ENCODE results near the gene MUCL3.
"Not testable (repeated sequence)": the region's sequence is repeated elsewhere in the genome, so short reads cannot be mapped to it uniquely, and the experiment has no call there.

Gene MUCL3

GRCh38 chr6:30918670-30919069, 22.1 kb upstream of the MUCL3 start:
- H3K4me3 ChIP-seq (ENCODE audit: low read depth, low read length), result no peak overlapping the region
- no peak for TF ChIP-seq CTCF (IDR thresholded peaks at IDR 0.05; ENCODE audit: low read depth, low read length, missing control alignments)
- DNase-seq (ENCODE audit: low read depth), result no peak

- TF ChIP-seq CTCF (IDR thresholded peaks at IDR 0.05; ENCODE audit: low read depth, low read length, missing control alignments), result no peak
- DNase-seq (ENCODE audit: low read depth), result no peak
- H3K4me3 ChIP-seq (ENCODE audit: low read depth, low read length), result no peak overlapping the region
Measured at GRCh38 chr6:30922447-30922852, 18.3 kb upstream of the MUCL3 start.

- H3K4me3 ChIP-seq (ENCODE audit: low read depth, low read length); DNase-seq (ENCODE audit: low read depth): not testable (repeated sequence)
Measured at GRCh38 chr6:30924040-30924627, 16.6 kb upstream of the MUCL3 start.

- no peak for TF ChIP-seq CTCF (IDR thresholded peaks at IDR 0.05; ENCODE audit: low read depth, low read length, missing control alignments)
- no peak overlapping the region for H3K4me3 ChIP-seq (ENCODE audit: low read depth, low read length)
- DNase-seq (ENCODE audit: low read depth), result no peak
Measured at GRCh38 chr6:30926644-30927043, 14.1 kb upstream of the MUCL3 start.

GRCh38 chr6:30927080-30927479, 13.7 kb upstream of the MUCL3 start:
- not testable (repeated sequence) for H3K4me3 ChIP-seq (ENCODE audit: low read depth, low read length); DNase-seq (ENCODE audit: low read depth)

GRCh38 chr6:30928677-30929076, 12.1 kb upstream of the MUCL3 start:
- H3K4me3 ChIP-seq (ENCODE audit: low read depth, low read length), result no peak overlapping the region
- TF ChIP-seq CTCF (IDR thresholded peaks at IDR 0.05; ENCODE audit: low read depth, low read length, missing control alignments), result no peak
- DNase-seq (ENCODE audit: low read depth), result no peak

- no peak for TF ChIP-seq CTCF (IDR thresholded peaks at IDR 0.05; ENCODE audit: low read depth, low read length, missing control alignments)
- no peak for DNase-seq (ENCODE audit: low read depth)
- no peak overlapping the region for H3K4me3 ChIP-seq (ENCODE audit: low read depth, low read length)
Measured at GRCh38 chr6:30930506-30930905, 10.3 kb upstream of the MUCL3 start.

- no peak for TF ChIP-seq CTCF (IDR thresholded peaks at IDR 0.05; ENCODE audit: low read depth, low read length, missing control alignments)
Measured at GRCh38 chr6:30931272-30931671, 9.5 kb upstream of the MUCL3 start.

More at GRCh38 chr6:30931272-30931671, 9.5 kb upstream of the MUCL3 start:
- no peak overlapping the region for H3K4me3 ChIP-seq (ENCODE audit: low read depth, low read length)
- DNase-seq (ENCODE audit: low read depth), result no peak

Data from GM12864 (cell line).